NCI-H2081 treated with DMSO at 0.1 percent for 48 hours (cell line): Measurements from ENCODE around the gene ADGRB2.
A peak's percentile ranks its signal among the peaks of the same experiment; 100 is the strongest.

ENCODE experiments used
- DNase-seq: peaks from one replicate; lab custom pipeline; 2025; lab: John Stamatoyannopoulos, UW

ADGRB2 gene

GRCh38 chr1:31763671-31764311 is 349 bp downstream of the ADGRB2 start:
- no peak for DNase-seq

GRCh38 chr1:31762726-31763670 is 1.1 kb downstream of the ADGRB2 start:
- DNase-seq: no peak

- no peak for DNase-seq
Observed at GRCh38 chr1:31762323-31762722, 1.8 kb downstream of the ADGRB2 start.

- no peak for DNase-seq
Observed at GRCh38 chr1:31761883-31762282, 2.3 kb downstream of the ADGRB2 start.

DNA sequence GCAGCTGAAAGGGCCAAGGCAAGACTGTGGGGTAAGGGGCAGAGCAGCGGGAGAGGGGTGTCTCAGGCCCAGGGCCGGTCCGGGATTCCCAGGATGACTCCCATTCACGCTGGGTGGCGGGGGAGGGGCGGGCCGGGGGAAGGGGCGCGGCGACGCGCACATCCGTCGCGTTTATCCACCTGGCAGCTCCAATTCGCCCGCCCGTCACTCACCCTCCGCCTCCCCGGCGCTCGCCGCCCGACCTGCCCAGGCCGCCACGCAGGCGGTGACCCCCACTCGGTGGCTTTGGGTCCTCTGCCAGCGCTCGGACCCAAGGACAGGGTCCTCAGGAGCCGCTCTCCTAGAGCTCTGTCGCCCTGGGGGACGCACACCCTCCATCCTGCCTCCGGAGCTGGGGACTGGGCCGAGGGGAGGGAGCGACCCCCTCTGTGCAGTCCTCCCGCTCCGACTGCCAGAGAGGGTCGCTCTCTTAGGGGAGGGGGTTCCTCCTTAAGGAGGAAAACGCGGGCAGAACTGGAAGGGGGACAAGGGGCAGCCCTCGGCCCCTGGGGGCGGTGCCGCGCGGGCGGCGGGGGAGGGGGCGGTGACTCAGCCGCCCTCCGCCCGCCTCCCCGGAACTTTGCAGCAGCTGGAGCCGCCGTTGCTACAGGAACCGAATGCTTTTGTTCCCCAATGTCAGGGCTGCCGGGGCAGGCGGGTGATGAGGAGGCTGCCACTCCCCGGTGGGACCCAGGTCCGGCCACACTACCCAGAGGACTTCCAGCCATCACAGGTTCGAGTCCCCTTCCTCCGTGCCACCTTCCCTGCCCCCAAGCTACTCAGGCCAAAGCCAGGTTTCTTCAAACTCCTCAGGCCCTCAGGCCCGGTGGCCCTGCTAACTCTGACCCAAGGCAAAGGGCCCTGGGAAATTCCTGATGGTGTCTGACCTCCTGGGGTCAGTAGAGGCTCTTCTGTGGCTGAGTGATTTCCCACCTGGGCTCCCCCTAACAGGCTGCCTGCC is 3.4 kb downstream of the ADGRB2 start:
- peak; percentile 19 for DNase-seq

DNA sequence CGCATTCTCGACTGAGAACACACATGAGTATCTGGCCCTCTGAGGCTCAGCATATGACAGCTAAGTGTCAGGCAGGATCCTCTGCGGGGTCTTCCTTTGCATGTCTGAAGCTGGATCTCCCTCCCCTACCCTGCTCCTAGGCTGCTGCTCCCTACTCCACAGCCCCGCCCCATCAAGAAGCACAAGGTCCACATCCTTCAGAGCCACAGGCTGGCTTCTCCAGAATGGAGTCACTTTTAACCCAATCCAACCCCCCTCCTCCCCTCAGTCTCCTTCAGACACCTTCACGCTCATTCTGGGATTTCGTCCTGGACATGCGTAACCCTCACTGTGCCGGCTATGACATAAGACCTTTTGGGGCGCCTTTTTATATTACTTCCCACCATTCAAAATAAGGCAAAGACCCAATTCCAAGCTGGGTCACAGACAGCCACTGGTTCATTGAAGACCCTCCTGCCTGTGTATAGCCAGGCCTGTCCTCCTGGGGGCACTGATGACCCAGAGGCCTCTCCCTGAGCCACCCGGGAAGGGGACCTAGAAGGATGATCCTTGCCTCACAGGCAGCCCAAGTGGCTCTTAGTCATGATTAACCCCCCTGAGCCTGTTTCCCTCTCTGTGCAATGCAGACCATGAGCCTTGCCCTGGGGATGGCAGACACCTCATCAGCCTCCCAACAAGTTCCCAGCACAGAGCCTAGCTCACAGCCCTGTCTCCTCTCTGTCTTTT is 4.7 kb downstream of the ADGRB2 start:
- DNase-seq: no peak

- no peak for DNase-seq
Observed at GRCh38 chr1:31758823-31759222, 5.3 kb downstream of the ADGRB2 start.

DNA sequence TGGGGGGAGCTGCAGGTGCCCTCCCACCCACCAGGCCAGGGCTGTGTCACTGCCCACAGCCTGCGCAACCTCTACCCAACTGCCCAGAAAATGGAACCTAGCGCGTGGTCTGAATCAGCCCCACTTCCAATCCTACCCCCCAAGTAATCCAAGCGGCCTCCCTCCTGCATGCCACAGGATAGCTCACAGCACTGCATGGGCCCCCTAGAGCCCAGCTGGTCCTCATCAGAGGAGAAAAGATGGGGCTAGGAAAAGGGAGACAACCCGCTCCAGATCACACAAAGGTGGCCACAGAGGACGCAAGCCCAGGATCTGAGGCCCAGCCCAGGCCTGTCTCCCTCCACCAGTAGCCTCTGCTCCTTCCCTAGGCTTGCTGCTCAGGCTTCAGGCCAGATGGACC is 6.2 kb downstream of the ADGRB2 start:
- no peak for DNase-seq

DNA sequence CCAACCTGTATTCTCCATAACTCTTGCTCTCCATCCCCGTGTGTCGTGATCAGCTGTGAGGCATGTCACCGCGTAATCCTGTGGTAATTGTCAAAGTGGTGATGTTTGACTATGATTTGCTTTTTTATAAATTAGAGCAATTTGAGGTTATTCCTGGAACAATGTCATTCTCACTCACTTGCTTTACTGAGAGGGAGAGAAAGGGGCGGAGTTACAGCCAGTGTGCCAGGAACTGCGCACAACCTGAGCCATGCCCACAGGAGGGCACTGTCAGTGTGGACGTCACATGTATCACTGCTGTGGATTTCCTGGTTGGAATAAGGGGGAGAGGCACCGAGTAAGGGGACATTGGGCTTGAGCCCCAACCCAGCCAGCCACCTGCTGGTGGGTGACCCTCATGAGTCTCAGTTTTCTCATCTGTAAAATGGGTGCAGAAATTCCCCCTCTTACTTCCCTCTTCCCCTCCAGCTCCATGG is 6.9 kb downstream of the ADGRB2 start:
- no peak for DNase-seq

- no peak for DNase-seq
Observed at GRCh38 chr1:31756578-31756977, 7.6 kb downstream of the ADGRB2 start.

DNA sequence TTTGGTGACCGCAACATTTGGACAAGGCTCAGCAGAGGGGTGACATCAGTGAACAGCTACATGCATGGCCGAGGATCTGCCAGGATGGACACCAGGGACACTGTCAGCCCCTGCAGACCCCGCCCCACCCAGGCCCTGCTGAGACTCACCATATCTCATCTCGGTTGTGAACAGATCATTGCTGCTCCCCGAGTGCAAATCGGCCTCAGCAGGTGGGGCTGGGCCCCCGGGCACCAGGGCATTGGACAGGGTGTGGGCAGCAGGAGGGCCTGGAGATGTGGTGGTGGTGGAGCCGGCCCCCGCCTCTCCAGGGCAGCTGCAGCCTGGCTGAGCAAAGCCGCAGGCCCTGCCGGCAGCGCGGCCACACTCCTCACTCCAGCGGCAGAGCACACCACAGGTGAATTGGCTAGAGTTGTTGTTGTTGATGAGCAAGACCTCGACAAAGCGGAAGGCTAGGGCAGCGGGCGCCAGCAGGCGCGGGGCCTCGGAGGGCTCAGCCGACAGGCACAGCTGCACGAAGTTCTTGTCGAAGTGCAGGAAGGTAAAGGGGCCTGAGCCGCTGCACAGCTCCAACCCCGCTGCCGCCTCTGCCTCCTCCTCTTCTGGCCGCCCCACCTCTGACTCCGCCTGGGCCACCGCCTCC is 8.2 kb downstream of the ADGRB2 start:
- no peak for DNase-seq

- DNase-seq: no peak
Observed at GRCh38 chr1:31755197-31755611, 8.9 kb downstream of the ADGRB2 start.

DNA sequence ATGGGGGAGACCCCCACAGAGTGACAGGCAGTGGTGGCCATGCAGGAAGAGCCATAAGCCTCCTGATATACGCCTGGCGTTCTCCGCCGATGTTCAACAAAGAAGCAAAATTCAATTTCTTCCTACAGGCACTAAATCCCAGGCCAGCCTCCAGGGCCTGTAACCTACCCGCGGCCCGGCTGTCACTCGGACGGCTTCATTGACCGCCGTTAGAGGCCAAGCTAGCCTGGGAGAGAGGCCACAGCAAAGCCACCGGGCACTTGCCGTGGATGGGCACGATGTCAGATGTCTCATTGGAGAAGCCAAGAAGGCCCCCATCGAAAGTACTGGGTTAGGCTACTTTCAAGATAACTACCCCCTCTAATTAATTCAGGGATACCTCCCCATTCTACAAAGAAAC is 9.7 kb downstream of the ADGRB2 start:
- DNase-seq: no peak

DNA sequence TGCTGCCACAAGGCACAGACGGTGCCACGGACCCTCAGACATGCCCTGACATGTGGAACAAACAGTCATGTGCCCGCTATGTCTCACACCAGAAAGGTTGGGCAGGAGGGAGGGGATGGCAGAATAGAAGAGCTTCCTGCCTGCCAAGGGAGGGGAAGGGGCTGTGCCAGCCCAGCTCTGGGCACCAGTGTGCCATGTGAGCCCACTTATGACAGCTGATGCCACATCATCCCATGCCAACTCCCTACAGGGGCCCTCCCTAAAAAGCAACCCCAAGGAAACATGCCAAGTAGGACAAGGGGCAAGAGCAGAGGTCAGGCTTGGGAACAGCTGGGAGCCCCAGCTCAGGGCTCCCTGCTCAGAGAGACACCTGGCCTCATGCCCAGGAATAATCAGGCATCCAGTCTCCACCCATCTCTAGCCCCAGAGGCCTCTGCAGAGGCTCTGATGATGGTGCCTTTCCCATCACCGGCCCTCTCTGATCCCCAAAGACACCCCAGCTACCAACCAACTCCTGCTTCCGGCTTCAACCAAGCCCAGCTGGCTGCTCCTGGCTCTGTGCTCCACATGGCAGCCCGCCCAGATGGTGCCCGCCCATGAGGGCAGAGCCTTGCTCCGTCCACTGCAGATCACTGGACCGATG is 10.3 kb downstream of the ADGRB2 start:
- DNase-seq: peak; percentile 87

DNA sequence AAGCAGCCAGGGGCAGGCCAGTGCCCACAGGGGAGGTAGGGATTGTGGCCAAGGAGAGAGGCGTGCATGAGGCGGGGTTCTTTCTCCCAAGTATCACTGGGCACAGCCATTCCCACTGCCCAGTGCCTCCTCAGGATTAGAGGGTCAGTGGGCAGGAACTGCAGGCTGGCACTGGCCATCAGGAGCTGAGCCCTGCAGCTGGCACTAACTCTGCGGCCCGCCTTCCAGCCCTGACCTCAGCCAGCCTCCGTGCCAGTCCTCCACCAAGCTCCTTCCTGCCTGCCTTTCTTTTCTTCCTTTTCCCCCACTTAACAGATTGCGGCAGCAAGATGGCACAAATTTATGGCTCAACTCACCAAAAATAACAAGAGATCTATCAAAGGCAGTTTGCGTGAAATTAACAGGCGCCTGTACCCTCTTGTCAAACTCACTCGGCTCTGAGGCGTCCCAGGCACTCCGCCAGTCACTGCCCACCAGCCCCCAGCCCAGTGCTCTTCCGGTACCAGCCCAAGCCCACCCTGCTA is 11.1 kb downstream of the ADGRB2 start:
- no peak for DNase-seq

GRCh38 chr1:31752258-31752657 is 11.9 kb downstream of the ADGRB2 start:
- no peak for DNase-seq

- no peak for DNase-seq
Observed at GRCh38 chr1:31751822-31752241, 12.3 kb downstream of the ADGRB2 start.

- DNase-seq: no peak
Observed at GRCh38 chr1:31750858-31751510, 13.2 kb downstream of the ADGRB2 start.
